GM18498 (cell line): Measurements from ENCODE around the gene NCEH1.

ENCODE experiments used
- ATAC-seq: cut with Tn5 transposase; IDR thresholded peaks from one replicate; pipeline ENCODE4 v1.9.1; 2021; ENCODE audit warnings: mild to moderate bottlenecking, moderate library complexity; ENCODE audit not compliant: unreplicated experiment

The NCEH1 gene

GRCh38 chr3:172648747-172649146, 62.1 kb downstream of the NCEH1 start:
- ATAC-seq, result no peak

GRCh38 chr3:172647823-172648222, 63.0 kb downstream of the NCEH1 start:
- no peak for ATAC-seq

- ATAC-seq, result no peak
Observed at GRCh38 chr3:172647080-172647479, 63.8 kb downstream of the NCEH1 start.

- no peak for ATAC-seq
Observed at GRCh38 chr3:172646439-172647015, 64.3 kb downstream of the NCEH1 start.

GRCh38 chr3:172644258-172644657, 66.6 kb downstream of the NCEH1 start:
- ATAC-seq, result no peak

GRCh38 chr3:172643506-172644179, 67.2 kb downstream of the NCEH1 start:
- ATAC-seq, result no peak

GRCh38 chr3:172641291-172641690, 69.6 kb downstream of the NCEH1 start:
- ATAC-seq, result no peak

GRCh38 chr3:172640751-172641150, 70.1 kb downstream of the NCEH1 start:
- no peak for ATAC-seq

GRCh38 chr3:172635588-172635987, 75.3 kb downstream of the NCEH1 start:
- ATAC-seq, result peak; percentile 99

- no peak for ATAC-seq
Observed at GRCh38 chr3:172634948-172635347, 75.9 kb downstream of the NCEH1 start.

GRCh38 chr3:172630316-172630715, 80.6 kb downstream of the NCEH1 start:
- no peak for ATAC-seq

GRCh38 chr3:172629470-172629869, 81.4 kb downstream of the NCEH1 start:
- ATAC-seq, result no peak

GRCh38 chr3:172627057-172627809, 83.6 kb downstream of the NCEH1 start:
- no peak for ATAC-seq

- ATAC-seq, result no peak
Observed at GRCh38 chr3:172626021-172626640, 84.7 kb downstream of the NCEH1 start.

GRCh38 chr3:172625404-172625803, 85.5 kb downstream of the NCEH1 start:
- no peak for ATAC-seq

- no peak for ATAC-seq
Observed at GRCh38 chr3:172624999-172625398, 85.9 kb downstream of the NCEH1 start.

GRCh38 chr3:172622916-172623700, 87.8 kb downstream of the NCEH1 start:
- ATAC-seq, result no peak

GRCh38 chr3:172622156-172622555, 88.7 kb downstream of the NCEH1 start:
- ATAC-seq, result no peak

- no peak for ATAC-seq
Observed at GRCh38 chr3:172617976-172618375, 92.9 kb downstream of the NCEH1 start.

GRCh38 chr3:172617013-172617706, 93.7 kb downstream of the NCEH1 start:
- ATAC-seq, result no peak
